Pancreas (tissue), 10 donors: ENCODE results near the gene ADCYAP1R1. TPM values are rescaled to one million over a fixed set of nuclear protein-coding genes. Genes with fewer than 3 reads are reported as not detected.

Experiments used
- ATAC-seq, 4 donors: fragments of 200-7000 bp; cut with Tn5 transposase; one replicate each; pipeline versions ENCODE4 v1.8.0 to v1.9.1; 2020; ENCODE audit warnings: mild to moderate bottlenecking in 4 of 4, moderate library complexity in 4 of 4
- DNase-seq, 6 donors: peaks; one replicate each; pipeline ENCODE4 v3.0.0-alpha.2; 2020
- FAIRE-seq: peaks from 2 replicates; lab custom pipeline; 2012; peaks lifted over from hg19 to GRCh38; lab: Jason Lieb, UNC
- H3K27ac ChIP-seq, 4 donors: fragments of 200-600 bp; sonication (generic); 1 replicate in 3 of 4; 2 replicates in 1 of 4; pipeline versions ENCODE4 v1.5.0 to v1.8.0; 2020
- H3K27me3 ChIP-seq, 4 donors: fragments of 200-600 bp; one replicate each; pipeline ENCODE4 v1.8.0; 2021
- H3K36me3 ChIP-seq, 3 donors: fragments of 200-600 bp; sonication (generic) in 1 of 3; one replicate each; pipeline versions ENCODE4 v1.5.0 to v1.8.0; 2020 to 2021
- H3K4me1 ChIP-seq, 3 donors: fragments of 200-600 bp; one replicate each; pipeline ENCODE4 v1.8.0; 2021
- H3K4me3 ChIP-seq, 4 donors: fragments of 200-600 bp; sonication (generic) in 2 of 4; one replicate each; pipeline versions ENCODE4 v1.5.0 to v1.8.0; 2020 to 2021
- H3K9me3 ChIP-seq, 4 donors: fragments of 200-600 bp; one replicate each; pipeline ENCODE4 v1.8.0; 2021
- WGBS, 2 donors: extraction: QIAGEN DNeasy Blood & Tissue Kit; methylation state at CpG; one replicate each; pipeline ENCODE4 v1.1.7; 2013; 5-methylcytosine and 5-hydroxymethylcytosine counted together
- intact Hi-C, 3 donors: fragments of 100-400 bp; cut with DNase I; formaldehyde crosslinking; loops; one replicate each; pipeline versions ENCODE4 v1.11.1 to v1.14.2; 2022
- polyA plus RNA-seq, 2 donors: library from polyadenylated mRNA; stranded (reverse); fragments of 200-250 nt; gene quantifications; one replicate each; pipeline ENCODE4 v1.2.3, GENCODE V29; 2013
- total RNA-seq, 6 donors: library from RNA; stranded (reverse); fragmentation: NEBNext Ultra II Directional in 4 of 6; extraction: Animal tissue kit (Norgen Biotek cat#: 25700) in 4 of 6; gene quantifications; one replicate each; pipeline versions ENCODE4 v1.2.1 to v1.2.4, GENCODE V29; 2021 to 2023
- TF ChIP-seq, protein P1 (sequence below), 4 donors: fragments of 200-600 bp; sonication (generic) in 3 of 4; IDR thresholded peaks; one replicate each; pipeline versions ENCODE4 v1.5.0 to v1.8.0; 2021; ENCODE audit warnings: antibody characterized with exemption in 4 of 4
- donor health status: healthy with polysubstance abuse.
- donor health status: DM: no; HTN: no; CAD: no; lungs with moderate emphysema.
- donor health status: DM: no; HTN: no; CAD: no.
- donor health status: control.
- donor health status: control.
- donor health status: Bipolar disorder and iron deficiency.
- donor health status: DM: yes; HTN: yes; CAD: no.
- donor health status: DM: no; HTN: no; CAD: no.
- donor health status: DM: no; HTN: no; CAD: no.
- donor health status: DM: yes; HTN: yes; CAD: no.

The ADCYAP1R1 gene
- total and polyA plus RNA-seq, 8 donors: 0.27 to 2.7 (median 0.55) TPM

DNA sequence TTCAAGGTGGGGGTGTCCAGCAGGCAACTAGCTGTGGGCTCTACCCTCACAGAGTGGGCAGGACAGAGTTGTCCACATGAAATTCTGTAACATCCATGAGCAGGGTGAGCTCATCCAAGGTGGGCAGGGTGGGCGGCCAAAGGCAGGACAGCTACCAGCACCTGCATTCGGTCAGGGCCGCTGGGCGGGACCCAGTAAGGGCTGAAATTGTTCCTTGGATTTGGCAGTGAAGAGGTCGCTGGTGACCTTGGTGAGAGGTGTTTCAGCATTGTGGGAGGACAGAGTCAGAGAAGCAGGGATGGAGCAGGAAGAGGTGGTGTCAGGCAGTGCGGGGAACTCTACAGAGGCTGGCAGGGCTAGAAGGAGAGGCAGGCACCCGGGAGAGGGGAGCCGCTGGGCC lies 23.9 kb downstream of the ADCYAP1R1 start:
- TF ChIP-seq, protein P1, sequence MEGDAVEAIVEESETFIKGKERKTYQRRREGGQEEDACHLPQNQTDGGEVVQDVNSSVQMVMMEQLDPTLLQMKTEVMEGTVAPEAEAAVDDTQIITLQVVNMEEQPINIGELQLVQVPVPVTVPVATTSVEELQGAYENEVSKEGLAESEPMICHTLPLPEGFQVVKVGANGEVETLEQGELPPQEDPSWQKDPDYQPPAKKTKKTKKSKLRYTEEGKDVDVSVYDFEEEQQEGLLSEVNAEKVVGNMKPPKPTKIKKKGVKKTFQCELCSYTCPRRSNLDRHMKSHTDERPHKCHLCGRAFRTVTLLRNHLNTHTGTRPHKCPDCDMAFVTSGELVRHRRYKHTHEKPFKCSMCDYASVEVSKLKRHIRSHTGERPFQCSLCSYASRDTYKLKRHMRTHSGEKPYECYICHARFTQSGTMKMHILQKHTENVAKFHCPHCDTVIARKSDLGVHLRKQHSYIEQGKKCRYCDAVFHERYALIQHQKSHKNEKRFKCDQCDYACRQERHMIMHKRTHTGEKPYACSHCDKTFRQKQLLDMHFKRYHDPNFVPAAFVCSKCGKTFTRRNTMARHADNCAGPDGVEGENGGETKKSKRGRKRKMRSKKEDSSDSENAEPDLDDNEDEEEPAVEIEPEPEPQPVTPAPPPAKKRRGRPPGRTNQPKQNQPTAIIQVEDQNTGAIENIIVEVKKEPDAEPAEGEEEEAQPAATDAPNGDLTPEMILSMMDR (IDR thresholded peaks at IDR 0.05): no peak
- H3K36me3 ChIP-seq: no peaks in the 10 kb centered on the region
- H3K9me3 ChIP-seq: no peaks in the 10 kb centered on the region
- intact Hi-C loops: no loop called here
- no peak overlapping the region for H3K27ac ChIP-seq
- DNase-seq: peak in 1 of 6 donors; percentile 27
- ATAC-seq: no peak
- WGBS, 2 donors: 69 to 73% methylated on average over 8 of the region's 8 CpGs
- FAIRE-seq: no peak
- H3K27me3 ChIP-seq: no peaks in the 10 kb centered on the region
- no peak overlapping the region for H3K4me3 ChIP-seq
- H3K4me1 ChIP-seq: no peaks in the 10 kb centered on the region

DNA sequence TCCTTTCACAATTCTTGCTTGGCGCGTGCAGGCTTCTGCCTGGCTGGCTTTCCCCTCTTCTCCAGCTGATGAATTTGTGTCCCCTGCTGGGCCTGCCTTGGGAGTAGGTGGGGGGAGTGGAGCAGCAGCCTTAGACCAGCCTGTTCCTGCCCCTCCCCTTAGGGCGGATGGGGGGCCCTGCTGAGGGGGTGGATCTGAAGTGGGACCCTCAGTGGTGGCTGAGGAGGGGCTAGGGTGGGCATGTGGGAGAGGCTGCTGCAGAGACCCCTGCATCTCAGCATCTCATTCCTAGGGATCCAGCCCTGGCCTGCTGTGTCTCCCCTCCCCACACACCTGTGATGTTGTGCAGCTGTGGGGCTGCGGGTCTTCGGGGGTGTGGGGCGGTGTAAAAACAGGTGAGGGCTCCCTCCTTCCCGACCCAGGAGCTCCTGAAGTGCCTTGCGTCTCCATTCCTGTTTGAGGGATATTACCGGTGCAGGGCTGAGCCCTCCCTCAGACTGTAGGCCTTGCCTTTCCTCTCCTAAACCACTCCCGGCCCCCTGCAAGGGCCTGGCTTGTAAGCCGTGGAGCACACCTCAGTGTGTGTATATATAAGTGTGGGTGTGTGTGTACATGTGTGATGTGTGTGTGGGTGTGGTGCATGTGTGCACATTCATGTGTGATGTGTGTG lies 24.7 kb downstream of the ADCYAP1R1 start:
- Histone ChIP-seq H3K27me3 (no peaks in the 10 kb centered on the region), H3K27ac (no peak overlapping the region), H3K9me3 (no peaks in the 10 kb centered on the region), H3K4me3 (no peak overlapping the region), H3K36me3 (no peaks in the 10 kb centered on the region), H3K4me1 (no peaks in the 10 kb centered on the region)
- 78 to 81% methylated on average over 10 to 11 of the region's 11 CpGs for WGBS, 2 donors
- DNase-seq: peak in 1 of 6 donors; percentile 42
- FAIRE-seq: no peak
- ATAC-seq: no peak
- TF ChIP-seq, protein P1 (IDR thresholded peaks at IDR 0.05): no peak
- intact Hi-C loops: no loop called here

DNA sequence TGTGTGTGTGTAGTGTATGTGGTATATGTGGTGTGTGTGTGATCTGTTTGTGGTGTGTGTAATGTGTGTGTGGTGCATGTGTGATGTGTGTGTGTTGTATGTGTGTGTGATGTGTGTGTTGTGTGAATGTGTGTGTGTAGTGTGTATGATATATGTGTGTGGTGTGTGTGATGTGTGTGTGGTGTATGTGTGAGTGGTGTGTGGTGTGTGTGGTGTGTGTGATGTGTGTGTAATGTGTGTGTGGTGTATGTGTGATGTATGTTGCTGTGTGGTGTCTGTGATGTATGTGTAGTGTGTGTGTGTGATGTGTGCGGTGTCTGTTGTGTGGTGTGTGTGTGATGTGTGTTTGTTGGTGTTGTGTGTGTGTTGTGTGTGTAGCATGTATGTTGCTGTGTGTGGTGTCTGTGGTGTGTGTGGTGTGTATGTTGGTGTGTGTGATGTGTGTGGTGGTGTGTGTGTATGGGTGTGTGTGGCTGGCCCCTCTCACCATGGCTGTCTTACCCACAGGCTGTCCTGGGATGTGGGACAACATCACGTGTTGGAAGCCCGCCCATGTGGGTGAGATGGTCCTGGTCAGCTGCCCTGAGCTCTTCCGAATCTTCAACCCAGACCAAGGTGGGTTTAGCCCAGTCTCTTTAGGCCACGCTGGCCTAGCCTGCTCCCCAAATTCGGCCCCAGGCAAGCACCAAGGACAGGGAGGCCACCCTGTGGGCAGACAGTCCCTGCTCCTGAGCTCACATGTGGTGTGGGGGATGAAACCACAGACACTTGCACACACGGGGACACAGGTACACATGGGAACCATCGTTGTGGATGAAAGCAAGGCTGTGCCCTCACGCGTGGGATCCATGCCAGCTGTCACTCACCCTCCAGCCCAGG lies 25.6 kb downstream of the ADCYAP1R1 start:
- no peaks in the 10 kb centered on the region for H3K4me1 ChIP-seq
- no peak overlapping the region for H3K27ac ChIP-seq
- TF ChIP-seq, protein P1 (IDR thresholded peaks at IDR 0.05): no peak
- ATAC-seq: no peak
- peak in 1 of 6 donors; percentile 37 for DNase-seq
- no peaks in the 10 kb centered on the region for H3K9me3 ChIP-seq
- H3K36me3 ChIP-seq: no peaks in the 10 kb centered on the region
- intact Hi-C loops: no loop called here
- FAIRE-seq: no peak
- WGBS, 2 donors: 70 to 73% methylated on average over 10 of the region's 10 CpGs
- H3K27me3 ChIP-seq: no peaks in the 10 kb centered on the region
- no peak overlapping the region for H3K4me3 ChIP-seq

DNA sequence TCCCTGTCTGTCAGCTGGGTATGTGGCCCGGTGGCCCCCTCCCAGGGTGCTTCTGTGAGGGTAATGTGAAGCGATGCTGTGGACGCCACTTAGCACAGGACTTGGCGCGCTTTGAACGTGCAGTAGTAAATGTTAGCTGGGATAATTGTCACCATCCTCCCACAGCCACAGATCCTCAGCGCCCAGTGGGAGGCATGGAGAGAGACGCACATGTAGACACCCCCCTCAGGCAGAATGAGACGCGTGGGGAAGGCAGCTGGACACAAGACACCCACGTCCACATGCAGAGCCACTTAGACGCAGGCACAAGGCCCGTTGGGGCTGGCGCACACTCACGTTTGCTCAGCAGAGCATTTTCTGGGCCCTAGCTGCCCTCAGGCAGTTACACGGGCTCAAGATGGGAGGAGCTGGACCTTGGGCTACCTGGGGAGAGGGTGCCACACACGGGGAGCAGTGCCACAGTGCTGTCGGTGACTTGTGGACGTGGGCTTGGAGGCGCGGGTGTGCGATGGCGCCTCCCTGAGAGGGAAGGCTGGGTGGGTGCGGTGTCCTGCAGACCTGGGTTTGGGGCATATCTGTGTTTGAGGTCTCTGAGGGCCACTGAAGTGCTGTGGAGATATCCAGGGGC lies 26.4 kb downstream of the ADCYAP1R1 start:
- ATAC-seq: no peak
- no peaks in the 10 kb centered on the region for H3K4me1 ChIP-seq
- WGBS, 2 donors: 75 to 80% methylated on average over 24 of the region's 24 CpGs
- no peaks in the 10 kb centered on the region for H3K36me3 ChIP-seq
- no peak overlapping the region for H3K4me3 ChIP-seq
- no peaks in the 10 kb centered on the region for H3K27me3 ChIP-seq
- DNase-seq: peak in 1 of 6 donors; percentile 34
- intact Hi-C loops: no loop called here
- no peak overlapping the region for H3K27ac ChIP-seq
- TF ChIP-seq, protein P1 (IDR thresholded peaks at IDR 0.05): no peak
- no peaks in the 10 kb centered on the region for H3K9me3 ChIP-seq
- no peak for FAIRE-seq
